Measurements from ENCODE around the gene CASQ1. TPM values are rescaled to one million over a fixed set of nuclear protein-coding genes. Genes with fewer than 3 reads are reported as not detected.

The CASQ1 gene
- total RNA-seq = under 1 TPM in 2 of 3 donors, not detected in 1; 0.34 to 0.82 TPM
- long read RNA-seq, donor 1, partial matches to known transcripts = 1 of 1 reads
- long read RNA-seq, donor 1, other reads (novel, unspliced or antisense) = 0 of 1 reads
- long read RNA-seq, donor 2 = 0 reads

- Histone ChIP-seq H3K4me1 (ENCODE audit: low read depth) (peaks cover 8% of the 10 kb centered on the region), H3K9me3 (no peaks in the 10 kb centered on the region), H3K36me3 (ENCODE audit: low read depth) (no peaks in the 10 kb centered on the region), H3K4me3 (no peak within 1 kb of the TSS)
- no peak for TF ChIP-seq CTCF (IDR thresholded peaks at IDR 0.05)
- intact Hi-C loops (cut with DNase I, micrococcal nuclease) = no loop called here
- ATAC-seq = no peak
- DNase-seq = peak in 1 of 3 donors; percentile 14
Measured at GRCh38 chr1:160189649-160190625, at the start of gene CASQ1. TSS of gene CASQ1 (plus strand) at chr1:160190575. CDS start at chr1:160190752, 177 bp downstream.

- H3K36me3 ChIP-seq (ENCODE audit: low read depth) = no peaks in the 10 kb centered on the region
- intact Hi-C loops (cut with DNase I, micrococcal nuclease) = no loop called here
- no peak overlapping the region for H3K4me3 ChIP-seq
- no peak for ATAC-seq
- no peak for DNase-seq
- no peaks in the 10 kb centered on the region for H3K9me3 ChIP-seq
- H3K4me1 ChIP-seq (ENCODE audit: low read depth) = no peaks in the 10 kb centered on the region
- no peak for TF ChIP-seq CTCF (IDR thresholded peaks at IDR 0.05)
Measured at GRCh38 chr1:160143695-160144094, 46.7 kb upstream of the CASQ1 start.

- no peak overlapping the region for H3K4me3 ChIP-seq
- DNase-seq (no peak), ATAC-seq (no peak)
- H3K36me3 ChIP-seq (ENCODE audit: low read depth) = no peaks in the 10 kb centered on the region
- no peaks in the 10 kb centered on the region for H3K9me3 ChIP-seq
- no peak for TF ChIP-seq CTCF (IDR thresholded peaks at IDR 0.05)
- intact Hi-C loops (cut with DNase I, micrococcal nuclease) = no loop called here
- H3K4me1 ChIP-seq (ENCODE audit: low read depth) = no peaks in the 10 kb centered on the region
Measured at GRCh38 chr1:160144921-160145320, 45.5 kb upstream of the CASQ1 start.

GRCh38 chr1:160146107-160146506 lies 44.3 kb upstream of the CASQ1 start:
- intact Hi-C loops (cut with DNase I, micrococcal nuclease) = no loop called here
- ATAC-seq (no peak), DNase-seq (no peak)
- TF ChIP-seq CTCF (IDR thresholded peaks at IDR 0.05) = no peak
- Histone ChIP-seq H3K36me3 (ENCODE audit: low read depth) (no peaks in the 10 kb centered on the region), H3K9me3 (no peaks in the 10 kb centered on the region), H3K4me1 (ENCODE audit: low read depth) (no peaks in the 10 kb centered on the region), H3K4me3 (no peak overlapping the region)

- H3K4me1 ChIP-seq (ENCODE audit: low read depth) = no peaks in the 10 kb centered on the region
- no peaks in the 10 kb centered on the region for H3K9me3 ChIP-seq
- no peaks in the 10 kb centered on the region for H3K36me3 ChIP-seq (ENCODE audit: low read depth)
- intact Hi-C loops (cut with DNase I, micrococcal nuclease) = no loop called here
- no peak overlapping the region for H3K4me3 ChIP-seq
- TF ChIP-seq CTCF (IDR thresholded peaks at IDR 0.05) = no peak
- ATAC-seq (no peak), DNase-seq (no peak)
Measured at GRCh38 chr1:160148121-160148520, 42.3 kb upstream of the CASQ1 start.

Data from mucosa of descending colon (tissue), 3 donors.